ENCODE results near the gene NNMT. TPM values are rescaled to one million over a fixed set of nuclear protein-coding genes. Genes with fewer than 3 reads are reported as not detected.

The NNMT gene
- total and polyA plus RNA-seq, 2 donors from 2014 or later, result 91.9 to 1,451 TPM

GRCh38 chr11:114269498-114269897 lies 26.7 kb upstream of the NNMT start:
- TF ChIP-seq CTCF (IDR thresholded peaks at IDR 0.05; ENCODE audit: borderline replicate concordance, extremely low read depth, insufficient read depth), result no peak
- Histone ChIP-seq H3K4me3 (ENCODE audit: low read length in 3 of 3) (no peak overlapping the region), H3K9me3 (ENCODE audit: control insufficient read depth in 2 of 3, insufficient read depth in 1 of 3, low read length in 3 of 3) (no peaks in the 10 kb centered on the region), H3K4me1 (ENCODE audit: control insufficient read depth in 2 of 3, insufficient read depth in 2 of 3, low read depth in 1 of 3, low read length in 3 of 3) (no peaks in the 10 kb centered on the region), H3K9ac (ENCODE audit: low read length in 3 of 3) (no peak overlapping the region), H3K27me3 (ENCODE audit: control insufficient read depth, insufficient read depth, low read length) (no peaks in the 10 kb centered on the region), H3K27ac (ENCODE audit: low read depth in 2 of 2, low read length in 2 of 2) (no peak overlapping the region), H3K36me3 (ENCODE audit: control insufficient read depth in 2 of 3, insufficient read depth in 3 of 3, low read length in 3 of 3) (no peaks in the 10 kb centered on the region)
- FAIRE-seq (no peak), DNase-seq (no peak)
- intact Hi-C loops (cut with DNase I), result loop anchor here (10.0 kb wide), 2 partner anchors 235 to 375 kb away; no protein-coding TSS in a partner anchor

- H3K9me3 ChIP-seq (ENCODE audit: control insufficient read depth in 2 of 3, insufficient read depth in 1 of 3, low read length in 3 of 3), result no peaks in the 10 kb centered on the region
- H3K4me1 ChIP-seq (ENCODE audit: control insufficient read depth in 2 of 3, insufficient read depth in 2 of 3, low read depth in 1 of 3, low read length in 3 of 3), result no peaks in the 10 kb centered on the region
- no peak for FAIRE-seq
- no peak for DNase-seq
- intact Hi-C loops (cut with DNase I), result no loop called here
- no peak overlapping the region for H3K27ac ChIP-seq (ENCODE audit: low read depth in 2 of 2, low read length in 2 of 2)
- no peaks in the 10 kb centered on the region for H3K36me3 ChIP-seq (ENCODE audit: control insufficient read depth in 2 of 3, insufficient read depth in 3 of 3, low read length in 3 of 3)
- no peaks in the 10 kb centered on the region for H3K27me3 ChIP-seq (ENCODE audit: control insufficient read depth, insufficient read depth, low read length)
- TF ChIP-seq CTCF (IDR thresholded peaks at IDR 0.05; ENCODE audit: borderline replicate concordance, extremely low read depth, insufficient read depth), result no peak
- H3K4me3 ChIP-seq (ENCODE audit: low read length in 3 of 3), result no peak overlapping the region
- no peak overlapping the region for H3K9ac ChIP-seq (ENCODE audit: low read length in 3 of 3)
Measured at GRCh38 chr11:114270531-114271270, 25.5 kb upstream of the NNMT start.

GRCh38 chr11:114271316-114271715 lies 24.9 kb upstream of the NNMT start:
- no peak for FAIRE-seq
- H3K4me1 ChIP-seq (ENCODE audit: control insufficient read depth in 2 of 3, insufficient read depth in 2 of 3, low read depth in 1 of 3, low read length in 3 of 3), result no peaks in the 10 kb centered on the region

More at GRCh38 chr11:114271316-114271715, 24.9 kb upstream of the NNMT start:
- Histone ChIP-seq H3K27ac (ENCODE audit: low read depth in 2 of 2, low read length in 2 of 2) (no peak overlapping the region), H3K9me3 (ENCODE audit: control insufficient read depth in 2 of 3, insufficient read depth in 1 of 3, low read length in 3 of 3) (no peaks in the 10 kb centered on the region), H3K36me3 (ENCODE audit: control insufficient read depth in 2 of 3, insufficient read depth in 3 of 3, low read length in 3 of 3) (no peaks in the 10 kb centered on the region), H3K9ac (ENCODE audit: low read length in 3 of 3) (no peak overlapping the region), H3K27me3 (ENCODE audit: control insufficient read depth, insufficient read depth, low read length) (no peaks in the 10 kb centered on the region), H3K4me3 (ENCODE audit: low read length in 3 of 3) (no peak overlapping the region)
- no peak for DNase-seq
- intact Hi-C loops (cut with DNase I), result no loop called here
- no peak for TF ChIP-seq CTCF (IDR thresholded peaks at IDR 0.05; ENCODE audit: borderline replicate concordance, extremely low read depth, insufficient read depth)
